ENCODE data around the gene ZIC5.

The ZIC5 gene

GRCh38 chr13:99989276-99990125, 17.9 kb upstream of the ZIC5 start:
- H3K14ac ChIP-seq (ENCODE audit: low read length in 2 of 2), result no peak overlapping the region
- H4K8ac ChIP-seq (ENCODE audit: low read length), result no peak overlapping the region
- no peaks in the 10 kb centered on the region for H3K79me1 ChIP-seq (replicated peaks; ENCODE audit: low read length, poor library complexity, severe bottlenecking)
- peak overlapping the region; percentile 88 for H2AK5ac ChIP-seq (ENCODE audit: low read length, severe bottlenecking)
- no peak for DNase-seq
- no peak overlapping the region for H3K4ac ChIP-seq (ENCODE audit: low read depth in 1 of 2, low read length in 2 of 2)
- no peak overlapping the region for H2AFZ ChIP-seq (ENCODE audit: low read depth, low read length)
- peak overlapping the region; percentile 80 for H2BK5ac ChIP-seq (ENCODE audit: low read depth, low read length, poor library complexity, severe bottlenecking)
- peak overlapping the region; percentile 78 for H3K4me2 ChIP-seq (ENCODE audit: low read length, poor library complexity, severe bottlenecking)
- H2BK120ac ChIP-seq (ENCODE audit: low read depth, low read length), result no peak overlapping the region
- H3K4me1 ChIP-seq (ENCODE audit: control insufficient read depth, insufficient read depth, low read depth, low read length), result peaks cover 30% of the 10 kb centered on the region
- H4K91ac ChIP-seq (ENCODE audit: low read length), result no peak overlapping the region
- no peaks in the 10 kb centered on the region for H3K9me3 ChIP-seq (ENCODE audit: control insufficient read depth, low read length)
- H3K27ac ChIP-seq (ENCODE audit: low read length, poor library complexity, severe bottlenecking), result peak overlapping the region; percentile 89
- whole genome bisulfite sequencing, result 9% methylated on average over 27 of the region's 42 CpGs
- no peak overlapping the region for H3K23ac ChIP-seq (ENCODE audit: low read length in 2 of 2)
- H3K27me3 ChIP-seq (ENCODE audit: control insufficient read depth in 1 of 2, insufficient read depth in 1 of 2, low read length in 2 of 2), result peaks cover 0 to 98% of the 10 kb centered on the region in 2 experiments
- no peak overlapping the region for H3K9ac ChIP-seq (ENCODE audit: low read length)
- H2BK12ac ChIP-seq (ENCODE audit: low read length in 2 of 2), result no peak overlapping the region
- peaks cover 0 to 15% of the 10 kb centered on the region in 2 experiments for H3K36me3 ChIP-seq (ENCODE audit: control insufficient read depth in 1 of 2, insufficient read depth in 2 of 2, low read depth in 1 of 2, low read length in 2 of 2)
- H3K4me3 ChIP-seq (ENCODE audit: insufficient read depth in 1 of 2, low read depth in 1 of 2, low read length in 2 of 2), result peak overlapping the region in 1 of 2 experiments; percentile 21
- no peak overlapping the region for H3K18ac ChIP-seq (ENCODE audit: low read depth in 1 of 2, low read length in 2 of 2)
- no peak overlapping the region for H2BK15ac ChIP-seq (ENCODE audit: low read depth, poor library complexity, severe bottlenecking)

GRCh38 chr13:99988529-99989275, 17.1 kb upstream of the ZIC5 start:
- no peak overlapping the region for H4K91ac ChIP-seq (ENCODE audit: low read length)
- H3K4me3 ChIP-seq (ENCODE audit: insufficient read depth in 1 of 2, low read depth in 1 of 2, low read length in 2 of 2), result peak overlapping the region in 1 of 2 experiments; percentile 31
- peak overlapping the region; percentile 78 for H3K4me2 ChIP-seq (ENCODE audit: low read length, poor library complexity, severe bottlenecking)
- H2BK5ac ChIP-seq (ENCODE audit: low read depth, low read length, poor library complexity, severe bottlenecking), result peak overlapping the region; percentile 80
- no peak overlapping the region for H4K8ac ChIP-seq (ENCODE audit: low read length)
- no peaks in the 10 kb centered on the region for H3K79me1 ChIP-seq (replicated peaks; ENCODE audit: low read length, poor library complexity, severe bottlenecking)
- H3K23ac ChIP-seq (ENCODE audit: low read length in 2 of 2), result no peak overlapping the region
- no peak overlapping the region for H2AFZ ChIP-seq (ENCODE audit: low read depth, low read length)
- H3K36me3 ChIP-seq (ENCODE audit: control insufficient read depth in 1 of 2, insufficient read depth in 2 of 2, low read depth in 1 of 2, low read length in 2 of 2), result peaks cover 0 to 19% of the 10 kb centered on the region in 2 experiments
- H2AK5ac ChIP-seq (ENCODE audit: low read length, severe bottlenecking), result peak overlapping the region; percentile 14
- H3K14ac ChIP-seq (ENCODE audit: low read length in 2 of 2), result no peak overlapping the region
- peak overlapping the region; percentile 89 for H3K27ac ChIP-seq (ENCODE audit: low read length, poor library complexity, severe bottlenecking)
- H2BK15ac ChIP-seq (ENCODE audit: low read depth, poor library complexity, severe bottlenecking), result no peak overlapping the region
- no peak overlapping the region for H2BK120ac ChIP-seq (ENCODE audit: low read depth, low read length)
- no peak overlapping the region for H3K4ac ChIP-seq (ENCODE audit: low read depth in 1 of 2, low read length in 2 of 2)
- no peaks in the 10 kb centered on the region for H3K9me3 ChIP-seq (ENCODE audit: control insufficient read depth, low read length)
- no peak overlapping the region for H3K18ac ChIP-seq (ENCODE audit: low read depth in 1 of 2, low read length in 2 of 2)
- H3K4me1 ChIP-seq (ENCODE audit: control insufficient read depth, insufficient read depth, low read depth, low read length), result peaks cover 30% of the 10 kb centered on the region
- no peak overlapping the region for H3K9ac ChIP-seq (ENCODE audit: low read length)
- WGBS, result 7% methylated on average over 34 of the region's 43 CpGs
- peaks cover 0 to 98% of the 10 kb centered on the region in 2 experiments for H3K27me3 ChIP-seq (ENCODE audit: control insufficient read depth in 1 of 2, insufficient read depth in 1 of 2, low read length in 2 of 2)
- H2BK12ac ChIP-seq (ENCODE audit: low read length in 2 of 2), result no peak overlapping the region
- no peak for DNase-seq

- H3K4ac ChIP-seq (ENCODE audit: low read depth in 1 of 2, low read length in 2 of 2), result no peak overlapping the region
- no peak overlapping the region for H4K91ac ChIP-seq (ENCODE audit: low read length)
- no peak overlapping the region for H3K18ac ChIP-seq (ENCODE audit: low read depth in 1 of 2, low read length in 2 of 2)
- H2BK120ac ChIP-seq (ENCODE audit: low read depth, low read length), result no peak overlapping the region
- H3K4me1 ChIP-seq (ENCODE audit: control insufficient read depth, insufficient read depth, low read depth, low read length), result peaks cover 30% of the 10 kb centered on the region
- peak overlapping the region; percentile 80 for H2BK5ac ChIP-seq (ENCODE audit: low read depth, low read length, poor library complexity, severe bottlenecking)
- H3K27ac ChIP-seq (ENCODE audit: low read length, poor library complexity, severe bottlenecking), result peak overlapping the region; percentile 89
- H2AK5ac ChIP-seq (ENCODE audit: low read length, severe bottlenecking), result peak overlapping the region; percentile 87
- no peak overlapping the region for H3K9ac ChIP-seq (ENCODE audit: low read length)
- H2BK12ac ChIP-seq (ENCODE audit: low read length in 2 of 2), result no peak overlapping the region
- no peak overlapping the region for H2BK15ac ChIP-seq (ENCODE audit: low read depth, poor library complexity, severe bottlenecking)
- H3K4me2 ChIP-seq (ENCODE audit: low read length, poor library complexity, severe bottlenecking), result peak overlapping the region; percentile 78
- no peak overlapping the region for H3K14ac ChIP-seq (ENCODE audit: low read length in 2 of 2)
- WGBS, result 13% methylated on average over 12 of the region's 20 CpGs
- H3K23ac ChIP-seq (ENCODE audit: low read length in 2 of 2), result peak overlapping the region in 1 of 2 experiments; percentile 78
- H3K79me1 ChIP-seq (replicated peaks; ENCODE audit: low read length, poor library complexity, severe bottlenecking), result no peaks in the 10 kb centered on the region
- H4K8ac ChIP-seq (ENCODE audit: low read length), result no peak overlapping the region
- H3K9me3 ChIP-seq (ENCODE audit: control insufficient read depth, low read length), result no peaks in the 10 kb centered on the region
- DNase-seq, result no peak
- peak overlapping the region in 1 of 2 experiments; percentile 37 for H3K4me3 ChIP-seq (ENCODE audit: insufficient read depth in 1 of 2, low read depth in 1 of 2, low read length in 2 of 2)
- H3K36me3 ChIP-seq (ENCODE audit: control insufficient read depth in 1 of 2, insufficient read depth in 2 of 2, low read depth in 1 of 2, low read length in 2 of 2), result peaks cover 0 to 31% of the 10 kb centered on the region in 2 experiments
- no peak overlapping the region for H2AFZ ChIP-seq (ENCODE audit: low read depth, low read length)
- H3K27me3 ChIP-seq (ENCODE audit: control insufficient read depth in 1 of 2, insufficient read depth in 1 of 2, low read length in 2 of 2), result peaks cover 0 to 98% of the 10 kb centered on the region in 2 experiments
Measured at GRCh38 chr13:99987154-99988019, 15.8 kb upstream of the ZIC5 start.

Measured in mesenchymal stem cell (in vitro differentiated cells and primary cell).